Measurements from ENCODE around the gene SPAG17.

- TF ChIP-seq POLR2A (IDR thresholded peaks at IDR 0.05) (no peak), CTCF (IDR thresholded peaks at IDR 0.05) (no peak)
Measured at GRCh38 chr1:118085365-118085764, 99.7 kb downstream of the SPAG17 start.

Data from Peyer's patch (tissue), 4 donors.